GM23248 (cell line): ENCODE results near the gene PRSS8. TPM values are rescaled to one million over a fixed set of nuclear protein-coding genes. Genes with fewer than 3 reads are reported as not detected.
A peak's percentile ranks its signal among the peaks of the same experiment; 100 is the strongest.
"Not testable (repeated sequence)": the region's sequence is repeated elsewhere in the genome, so short reads cannot be mapped to it uniquely, and the experiment has no call there.

Experiments used
- DNase-seq: peaks from one replicate; pipeline ENCODE4 v3.0.0-alpha.2; 2015
- H2AFZ ChIP-seq: fragments of 200-600 bp; sonication (generic); 2 replicates; pipeline ENCODE4 v1.6.1; 2016; ENCODE audit warnings: antibody characterized with exemption
- H3F3A ChIP-seq: fragments of 200-600 bp; sonication (generic); 2 replicates; pipeline ENCODE4 v1.6.1; 2016; ENCODE audit warnings: mild to moderate bottlenecking, antibody characterized with exemption, mixed run types; ENCODE audit not compliant: insufficient read depth
- H3K27ac ChIP-seq: fragments of 200-600 bp; sonication (generic); 2 replicates; pipeline ENCODE4 v1.5.1; 2016; ENCODE audit warnings: mild to moderate bottlenecking
- H3K27me3 ChIP-seq: fragments of 200-600 bp; sonication (generic); replicated peaks from 2 replicates; pipeline ENCODE4 v1.6.1; 2016; ENCODE audit warnings: mild to moderate bottlenecking; ENCODE audit not compliant: insufficient read depth
- H3K36me3 ChIP-seq: fragments of 200-600 bp; sonication (generic); 2 replicates; pipeline ENCODE4 v1.6.1; 2016; ENCODE audit warnings: low read depth, mild to moderate bottlenecking
- H3K4me1 ChIP-seq: fragments of 200-600 bp; sonication (generic); 2 replicates; pipeline ENCODE4 v1.6.1; 2016; ENCODE audit warnings: mild to moderate bottlenecking; ENCODE audit not compliant: insufficient read depth
- H3K4me2 ChIP-seq: fragments of 200-600 bp; sonication (generic); one replicate; pipeline ENCODE4 v1.6.1; 2016; ENCODE audit warnings: mild to moderate bottlenecking; ENCODE audit not compliant: unreplicated experiment
- H3K4me3 ChIP-seq: fragments of 200-600 bp; sonication (generic); 2 replicates; pipeline ENCODE4 v1.5.1; 2016; ENCODE audit warnings: mild to moderate bottlenecking
- H3K79me2 ChIP-seq: fragments of 200-600 bp; sonication (generic); 2 replicates; pipeline ENCODE4 v1.6.1; 2016; ENCODE audit warnings: mild to moderate bottlenecking; ENCODE audit not compliant: insufficient read depth
- H3K9ac ChIP-seq: fragments of 200-600 bp; sonication (generic); 2 replicates; pipeline ENCODE4 v1.6.1; 2016; ENCODE audit warnings: mild to moderate bottlenecking
- H3K9me2 ChIP-seq: fragments of 200-600 bp; sonication (generic); 2 replicates; pipeline ENCODE4 v1.6.1; 2016; ENCODE audit warnings: mixed run types, mild to moderate bottlenecking, moderate library complexity; ENCODE audit not compliant: insufficient read depth
- H3K9me3 ChIP-seq: fragments of 200-600 bp; sonication (generic); one replicate; pipeline ENCODE4 v1.6.1; 2017; ENCODE audit warnings: low read depth
- H4K20me1 ChIP-seq: fragments of 200-600 bp; sonication (generic); 2 replicates; pipeline ENCODE4 v1.6.0; 2016; ENCODE audit not compliant: insufficient read depth
- EZH2 ChIP-seq: fragments of 200-600 bp; sonication (generic); IDR thresholded peaks from 2 replicates; pipeline ENCODE4 v1.6.1; 2018; ENCODE audit warnings: antibody characterized with exemption, mild to moderate bottlenecking; ENCODE audit not compliant: insufficient read depth, poor library complexity, severe bottlenecking
- EZH2phosphoT487 ChIP-seq: fragments of 200-600 bp; sonication (generic); IDR thresholded peaks from 2 replicates; pipeline ENCODE4 v1.6.1; 2018; ENCODE audit warnings: antibody characterized with exemption, moderate library complexity, mild to moderate bottlenecking, low read depth; ENCODE audit not compliant: insufficient read depth
- WGBS, 2 experiments: methylation state at CpG; one replicate each; pipeline ENCODE4 v1.1.6; 2015 to 2017; ENCODE audit warnings: low lambda C conversion rate in 2 of 2, low coverage in 1 of 2; ENCODE audit errors: missing lambda C conversion rate in 2 of 2; 5-methylcytosine and 5-hydroxymethylcytosine counted together
- in situ Hi-C: fragments of 300-500 bp; cut with MboI; formaldehyde crosslinking; loops from 2 replicates; pipeline ENCODE4 v1.15.0; 2020
- polyA plus RNA-seq: library from polyadenylated mRNA; unstranded; fragments of >200 nt; fragmentation: Nextera tagmentation; extraction: Ambion mirVana; gene quantifications from 2 replicates; pipeline ENCODE4 v1.2.1, GENCODE V29; 2016
- total RNA-seq: library from RNA; depleted of rRNA; stranded (reverse); fragments of >200 nt; shearing (Covaris generic); gene quantifications from 2 replicates; pipeline ENCODE4 v1.2.3, GENCODE V29; 2014

PRSS8 gene
- total and polyA plus RNA-seq, 2 experiments from 2014 or later, result not detected

GRCh38 chr16:31106509-31107464 lies 28.7 kb downstream of the PRSS8 start:
- Histone ChIP-seq H3K4me3 (no peak overlapping the region), H3K9me2 (no peaks in the 10 kb centered on the region), H3K9ac (no peak overlapping the region), H3K27ac (no peak overlapping the region), H3K4me2 (no peak overlapping the region), H3K27me3 (no peaks in the 10 kb centered on the region), H3K36me3 (peaks cover 13% of the 10 kb centered on the region; the same call in 1 of the 2 replicates), H2AFZ (no peak overlapping the region), H3F3A (no peaks in the 10 kb centered on the region), H3K9me3 (no peaks in the 10 kb centered on the region), H3K4me1 (0 out of 2 replicates have a peak, but pooled peaks cover 6% of the 10 kb centered on the region), H4K20me1 (no peaks in the 10 kb centered on the region), H3K79me2 (peaks cover 24% of the 10 kb centered on the region)
- TF ChIP-seq EZH2phosphoT487, result no peak
- no peak for DNase-seq
- WGBS, 2 experiments, result 91 to 92% methylated on average over 28 of the region's 28 CpGs
- in situ Hi-C loops, result no loop called here

- H3K4me2 ChIP-seq, result peak overlapping the region; percentile 11
- peak; percentile 81 for DNase-seq
- H4K20me1 ChIP-seq, result no peaks in the 10 kb centered on the region
- H3K27me3 ChIP-seq, result no peaks in the 10 kb centered on the region
- peak overlapping the region; percentile 66 for H3K9ac ChIP-seq
- in situ Hi-C loops, result no loop called here
- peak overlapping the region; percentile 75 for H2AFZ ChIP-seq
- H3K9me3 ChIP-seq, result no peaks in the 10 kb centered on the region
- H3K9me2 ChIP-seq, result no peaks in the 10 kb centered on the region
- TF ChIP-seq EZH2 (no peak), EZH2phosphoT487 (no peak)
- H3K27ac ChIP-seq, result 0 out of 2 replicates have a peak overlapping the region, but pooled peaks have one; percentile 8
- 0 out of 2 replicates have a peak, but pooled peaks cover 5% of the 10 kb centered on the region for H3F3A ChIP-seq
- 6 to 8% methylated on average over 32 to 33 of the region's 33 CpGs for whole genome bisulfite sequencing, 2 experiments
- H3K79me2 ChIP-seq, result peaks cover 24% of the 10 kb centered on the region
- 0 out of 2 replicates have a peak, but pooled peaks cover 6% of the 10 kb centered on the region for H3K4me1 ChIP-seq
- H3K4me3 ChIP-seq, result no peak overlapping the region
- peaks cover 4% of the 10 kb centered on the region; the same call in 1 of the 2 replicates for H3K36me3 ChIP-seq
Observed at GRCh38 chr16:31105677-31106213, 29.8 kb downstream of the PRSS8 start.

GRCh38 chr16:31100876-31101641 lies 34.5 kb downstream of the PRSS8 start:
- H3K27me3 ChIP-seq, H3K9ac ChIP-seq, H2AFZ ChIP-seq, H3K9me3 ChIP-seq, DNase-seq, H4K20me1 ChIP-seq, in situ Hi-C loops, H3K4me1 ChIP-seq, H3K79me2 ChIP-seq, H3F3A ChIP-seq, H3K36me3 ChIP-seq, H3K27ac ChIP-seq, H3K4me3 ChIP-seq, H3K9me2 ChIP-seq, H3K4me2 ChIP-seq: not testable (repeated sequence)
- WGBS, 2 experiments, result 89 to 93% methylated on average over 12 to 13 of the region's 13 CpGs

GRCh38 chr16:31099860-31100638 lies 35.5 kb downstream of the PRSS8 start:
- in situ Hi-C loops, result no loop called here
- H3F3A ChIP-seq, result 0 out of 2 replicates have a peak, but pooled peaks cover 5% of the 10 kb centered on the region

More at GRCh38 chr16:31099860-31100638, 35.5 kb downstream of the PRSS8 start:
- no peaks in the 10 kb centered on the region for H3K36me3 ChIP-seq
- no peak overlapping the region for H3K4me2 ChIP-seq
- TF ChIP-seq EZH2 (no peak), EZH2phosphoT487 (no peak)
- peaks cover 6% of the 10 kb centered on the region; the same call in 1 of the 2 replicates for H3K4me1 ChIP-seq
- no peak overlapping the region for H3K4me3 ChIP-seq
- H3K9ac ChIP-seq, result no peak overlapping the region
- 41 to 43% methylated on average over 4 of the region's 4 CpGs for WGBS, 2 experiments
- H2AFZ ChIP-seq, result no peak overlapping the region
- H4K20me1 ChIP-seq, result no peaks in the 10 kb centered on the region
- DNase-seq, result peak; percentile 63
- H3K27me3 ChIP-seq, result no peaks in the 10 kb centered on the region
- no peaks in the 10 kb centered on the region for H3K79me2 ChIP-seq
- no peak overlapping the region for H3K27ac ChIP-seq
- H3K9me2 ChIP-seq, result no peaks in the 10 kb centered on the region
- H3K9me3 ChIP-seq, result no peaks in the 10 kb centered on the region
